Right ventricle myocardium superior (tissue), 1 donor: ENCODE data around the gene ZBTB32. TPM values are rescaled to one million over a fixed set of nuclear protein-coding genes. Genes with fewer than 3 reads are reported as not detected.

Experiments
- ATAC-seq: fragments of 200-7000 bp; cut with Tn5 transposase; one replicate; pipeline ENCODE4 v1.9.1; 2020; ENCODE audit warnings: mild to moderate bottlenecking; ENCODE audit not compliant: poor library complexity
- DNase-seq: peaks from one replicate; pipeline ENCODE4 v3.0.0-alpha.2; 2020
- intact Hi-C: fragments of 100-400 bp; cut with DNase I; formaldehyde crosslinking; loops from one replicate; pipeline ENCODE4 v1.11.2; 2022
- total RNA-seq: library from RNA; stranded (reverse); fragmentation: NEBNext Ultra II Directional; extraction: Animal tissue kit (Norgen Biotek cat#: 25700); gene quantifications from one replicate; pipeline ENCODE4 v1.2.1, GENCODE V29; 2021
- donor health status: DM: no; HTN: yes; CAD: no; lungs with severe emphysema.

ZBTB32 gene
- total RNA-seq, 1 donor from 2014 or later: not detected

DNA sequence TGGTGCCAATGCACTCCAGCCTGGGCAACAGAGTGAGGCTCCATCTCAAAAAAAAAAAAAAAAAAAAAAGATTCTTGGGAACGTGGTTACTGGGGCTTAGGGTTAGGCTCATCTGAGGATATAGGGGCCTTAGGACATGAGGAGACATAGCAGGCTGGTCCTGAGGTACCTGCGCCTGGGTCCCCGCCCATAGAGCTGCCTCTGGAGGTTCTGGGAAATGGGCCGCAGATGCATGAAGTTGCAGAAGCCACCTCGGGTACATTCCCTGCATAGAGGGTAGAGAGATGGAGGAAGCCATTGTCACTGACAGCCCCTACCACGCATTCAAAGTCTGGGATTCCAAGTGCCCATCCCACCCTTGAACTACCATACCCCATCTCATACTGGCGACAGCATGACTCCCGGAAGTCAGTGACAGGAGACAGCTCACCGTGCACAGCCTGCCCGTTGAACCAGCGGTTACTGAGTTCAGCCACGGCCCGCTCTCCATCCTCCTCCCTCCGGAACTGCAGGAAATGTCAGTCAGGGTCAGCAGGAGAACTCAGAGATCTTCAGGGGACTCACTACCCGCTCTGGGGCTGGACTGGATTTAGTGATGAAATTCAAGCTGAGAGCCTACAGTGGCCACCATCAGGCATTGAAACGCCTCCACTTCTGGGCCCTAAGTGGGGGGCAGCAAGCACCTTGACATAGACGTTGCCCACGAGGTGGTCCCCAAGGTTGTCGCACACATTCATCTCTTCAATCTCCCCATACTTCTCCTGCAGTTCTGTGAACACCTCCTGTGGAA is 39.5 kb downstream of the ZBTB32 start:
- DNase-seq (no peak), ATAC-seq (no peak)
- intact Hi-C loops: no loop called here

DNA sequence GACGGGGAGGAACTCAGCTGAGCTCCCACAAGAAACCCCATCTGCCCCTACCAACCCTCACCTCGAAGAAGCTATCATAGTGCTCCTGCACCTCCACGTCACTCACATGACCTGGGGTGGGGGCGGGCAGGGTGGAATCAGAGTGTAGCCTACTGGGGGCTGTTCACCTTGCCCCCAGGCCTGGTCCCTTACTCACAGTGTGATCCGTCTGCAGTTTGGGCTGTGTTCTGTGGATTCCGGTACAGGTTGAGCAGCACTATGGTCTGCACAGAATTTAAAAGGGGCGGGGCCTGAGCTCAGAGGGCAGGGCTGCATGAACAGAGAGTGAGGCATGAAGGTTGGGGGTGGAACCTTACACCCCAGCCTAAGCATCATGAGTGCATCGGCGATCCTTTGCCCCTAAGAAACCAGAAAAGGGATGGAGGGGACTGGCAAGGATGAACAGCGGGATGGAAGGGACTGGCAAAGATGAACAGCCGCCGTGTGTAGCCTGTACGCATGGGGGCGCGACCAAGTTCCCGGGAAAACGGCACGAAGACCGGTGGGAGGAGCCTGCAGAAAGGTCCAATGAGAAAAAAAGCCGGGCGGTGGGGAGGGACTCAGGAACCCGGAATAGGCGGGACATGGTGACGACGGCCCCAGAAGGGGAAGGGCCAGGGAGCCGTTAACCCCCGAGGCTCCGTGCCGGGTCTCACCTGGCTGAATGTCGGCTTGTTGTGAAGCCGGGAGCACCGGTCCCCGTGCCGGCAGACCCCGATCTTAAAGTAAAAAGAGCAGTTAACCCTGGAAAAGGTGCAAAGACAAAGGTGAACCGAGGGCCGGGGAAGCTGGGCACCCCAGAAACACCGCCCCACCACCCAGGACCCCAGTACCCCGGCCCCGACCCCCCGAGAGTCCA is 40.3 kb downstream of the ZBTB32 start:
- DNase-seq (peak; percentile 96), ATAC-seq (peak; percentile 79)
- intact Hi-C loops: no loop called here

DNA sequence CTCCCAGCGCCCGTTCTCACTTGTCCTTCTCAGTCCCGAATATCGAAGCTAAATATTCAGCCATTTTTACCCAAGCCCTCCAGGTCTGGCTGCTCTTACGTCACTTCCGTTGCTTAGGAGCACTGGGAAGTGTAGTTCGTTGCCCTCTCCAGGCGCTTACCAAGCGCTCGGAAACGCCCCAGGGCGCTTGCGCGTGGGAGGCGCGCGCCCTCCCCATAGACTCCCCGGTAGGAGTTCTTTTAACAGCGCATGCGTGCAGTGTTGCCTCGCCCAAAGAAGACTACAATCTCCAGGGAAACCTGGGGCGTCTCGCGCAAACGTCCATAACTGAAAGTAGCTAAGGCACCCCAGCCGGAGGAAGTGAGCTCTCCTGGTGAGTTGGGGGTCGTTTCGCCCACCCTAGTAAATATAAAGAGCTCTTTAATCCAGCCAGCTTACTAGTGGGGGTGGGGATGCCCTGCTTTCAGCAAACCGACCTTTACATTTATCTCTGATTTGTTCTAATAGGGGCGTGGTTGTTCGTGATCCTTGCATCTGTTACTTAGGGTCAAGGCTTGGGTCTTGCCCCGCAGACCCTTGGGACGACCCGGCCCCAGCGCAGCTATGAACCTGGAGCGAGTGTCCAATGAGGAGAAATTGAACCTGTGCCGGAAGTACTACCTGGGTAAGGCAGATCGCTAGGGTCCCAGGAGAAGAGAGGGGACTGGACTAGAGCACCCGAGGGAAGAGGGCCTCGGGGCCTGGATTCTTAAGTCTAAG is 41.1 kb downstream of the ZBTB32 start, which contains the start of the genes PSENEN and U2AF1L4:
PSENEN (plus strand) TSS at position 324 of the 759 bp plus-strand sequence; CDS start at position 604, 280 bp downstream.
U2AF1L4 (minus strand) TSS at position 91 of the 759 bp plus-strand sequence; CDS start at position 64, 27 bp downstream.
- intact Hi-C loops: no loop called here
- peak; percentile 98 for DNase-seq
- ATAC-seq: peak; percentile 87

DNA sequence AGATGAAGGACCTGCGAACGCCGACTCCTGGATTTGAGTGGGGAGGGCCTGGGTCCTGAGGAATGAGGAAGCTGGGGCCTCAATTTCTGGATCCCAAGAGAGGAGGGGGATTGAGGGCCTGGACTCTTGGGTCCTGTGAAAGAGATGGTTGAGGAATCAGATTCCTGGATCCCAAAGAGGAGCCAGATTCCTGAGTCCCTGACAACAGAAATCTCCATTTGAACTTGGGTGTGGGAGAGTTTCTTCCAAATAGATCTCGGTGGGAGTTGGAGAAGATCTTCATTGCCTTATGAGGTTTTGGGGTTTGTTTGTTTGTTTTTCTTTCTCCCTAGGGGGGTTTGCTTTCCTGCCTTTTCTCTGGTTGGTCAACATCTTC is 41.7 kb downstream of the ZBTB32 start:
- ATAC-seq (no peak), DNase-seq (no peak)
- intact Hi-C loops: no loop called here

DNA sequence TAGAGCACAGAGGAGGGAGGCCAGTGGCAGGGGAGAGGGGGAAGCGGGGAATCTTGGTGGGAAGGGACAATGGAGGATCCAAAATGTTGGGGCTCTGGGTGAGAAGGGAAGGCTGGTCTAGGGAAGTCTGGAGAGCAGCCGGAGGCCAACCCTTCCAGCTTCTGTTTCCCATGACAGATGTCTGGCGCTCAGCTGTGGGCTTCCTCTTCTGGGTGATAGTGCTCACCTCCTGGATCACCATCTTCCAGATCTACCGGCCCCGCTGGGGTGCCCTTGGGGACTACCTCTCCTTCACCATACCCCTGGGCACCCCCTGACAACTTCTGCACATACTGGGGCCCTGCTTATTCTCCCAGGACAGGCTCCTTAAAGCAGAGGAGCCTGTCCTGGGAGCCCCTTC is 42.2 kb downstream of the ZBTB32 start:
- no peak for ATAC-seq
- intact Hi-C loops: no loop called here
- DNase-seq: peak; percentile 41

DNA sequence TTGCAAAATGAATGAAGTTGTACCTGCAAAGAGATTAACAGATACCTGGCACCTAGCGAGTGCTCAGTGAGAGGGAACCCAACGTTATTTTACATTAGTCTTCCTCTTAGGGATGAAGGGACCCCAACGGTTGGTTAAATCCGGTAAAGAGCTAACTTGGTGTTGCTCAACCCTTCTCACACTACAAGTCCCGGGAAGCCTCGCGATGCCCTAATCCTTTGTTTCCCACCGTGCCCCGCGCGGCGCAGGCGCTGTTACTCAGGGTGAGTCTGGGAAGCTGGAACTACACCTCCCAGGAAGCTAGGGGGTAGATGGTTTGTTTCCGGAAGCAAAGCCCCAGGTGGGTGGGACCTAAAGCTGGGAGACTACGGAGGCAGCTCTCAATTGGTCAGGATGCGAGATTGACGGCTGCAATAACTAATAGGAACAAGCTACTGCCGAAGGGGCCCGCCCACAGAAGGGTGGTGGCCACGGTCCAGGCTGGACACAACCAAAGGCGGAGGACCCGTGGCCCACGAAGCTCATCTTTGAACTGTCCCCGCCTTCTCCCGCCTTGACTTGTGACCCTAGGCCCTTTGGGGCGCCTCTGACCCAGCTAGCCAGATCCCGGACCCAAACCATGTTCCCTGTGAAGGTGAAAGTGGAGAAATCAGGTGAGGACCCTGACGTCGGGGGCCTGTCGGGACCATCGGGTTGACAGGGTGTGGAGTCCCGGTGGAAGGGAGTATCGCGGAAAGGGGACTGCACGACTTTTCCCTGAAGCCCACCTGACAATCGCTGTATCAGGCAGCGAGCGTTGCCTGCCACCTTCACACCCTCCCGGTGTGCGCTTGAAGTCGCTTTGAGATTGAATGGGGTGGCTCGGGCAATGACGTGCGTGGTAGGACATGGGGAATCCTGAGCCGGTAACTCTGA is 44.0 kb downstream of the ZBTB32 start, which contains the start of gene LIN37:
LIN37 (plus strand) TSS at position 471 of the 915 bp plus-strand sequence; CDS start at position 620, 149 bp downstream.
- peak; percentile 99 for DNase-seq
- ATAC-seq: peak; percentile 86
- intact Hi-C loops: no loop called here

DNA sequence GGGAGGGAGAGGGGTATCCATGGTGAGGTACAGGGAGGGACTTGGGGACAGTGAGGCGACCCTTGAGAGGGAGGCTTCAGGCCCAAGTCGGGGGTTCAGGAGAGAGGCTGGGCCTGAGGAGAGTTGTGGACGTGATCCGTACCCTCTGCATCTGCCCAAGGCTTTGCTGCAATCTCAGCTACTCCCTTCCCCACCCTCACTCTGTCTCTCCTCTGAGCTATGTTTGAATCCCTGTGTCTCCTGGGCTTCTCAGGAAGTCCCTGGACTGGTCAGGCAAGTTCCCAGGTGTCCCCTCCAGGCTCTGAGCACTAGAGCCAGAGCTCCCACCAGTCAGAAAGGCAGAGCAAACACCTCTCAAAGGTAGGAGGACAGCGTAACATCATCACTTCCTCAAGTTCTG is 45.8 kb downstream of the ZBTB32 start:
- intact Hi-C loops: no loop called here
- no peak for DNase-seq
- ATAC-seq: no peak

DNA sequence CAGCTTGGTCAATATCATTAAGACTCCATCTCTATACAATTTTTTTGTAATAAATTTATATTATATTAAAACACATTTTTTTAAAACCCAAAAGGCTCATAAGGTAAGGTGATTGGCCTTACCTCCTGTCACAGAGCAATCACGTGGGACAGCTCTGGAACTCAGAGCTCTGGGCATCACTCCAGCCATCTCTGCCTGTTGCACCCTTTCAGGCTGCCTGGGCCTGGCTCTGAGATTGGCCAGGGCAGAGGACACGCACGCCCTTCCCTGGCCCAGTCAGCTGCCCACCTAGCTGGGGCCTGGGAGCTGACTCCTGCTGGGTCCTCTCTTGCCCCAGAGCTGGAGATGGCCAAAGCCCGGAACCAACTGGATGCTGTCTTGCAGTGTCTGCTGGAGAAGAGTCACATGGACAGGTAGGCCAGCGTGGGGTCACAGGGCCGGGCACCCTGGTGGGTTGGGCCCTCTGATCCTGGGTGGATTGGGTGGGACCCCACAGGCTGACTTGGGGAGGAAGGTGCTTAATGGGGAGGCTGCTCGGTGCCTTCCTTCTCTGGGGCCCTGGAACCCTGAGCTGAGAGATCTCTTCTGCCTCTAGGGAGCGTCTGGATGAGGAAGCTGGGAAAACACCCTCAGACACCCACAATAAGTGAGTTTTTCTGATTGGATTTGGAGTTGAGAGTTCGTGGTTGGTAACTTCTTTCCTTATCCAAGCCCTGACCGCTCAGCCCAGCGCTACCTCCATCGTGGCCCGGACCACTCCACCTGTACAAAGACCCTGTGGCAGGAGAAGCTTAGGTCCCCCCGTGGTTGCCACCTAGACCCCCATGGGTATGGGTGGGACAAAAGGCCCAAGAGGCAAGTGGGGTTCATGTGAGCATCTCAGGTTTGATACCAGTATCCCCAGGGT is 47.7 kb downstream of the ZBTB32 start:
- intact Hi-C loops: no loop called here
- ATAC-seq (no peak), DNase-seq (peak; percentile 47)

DNA sequence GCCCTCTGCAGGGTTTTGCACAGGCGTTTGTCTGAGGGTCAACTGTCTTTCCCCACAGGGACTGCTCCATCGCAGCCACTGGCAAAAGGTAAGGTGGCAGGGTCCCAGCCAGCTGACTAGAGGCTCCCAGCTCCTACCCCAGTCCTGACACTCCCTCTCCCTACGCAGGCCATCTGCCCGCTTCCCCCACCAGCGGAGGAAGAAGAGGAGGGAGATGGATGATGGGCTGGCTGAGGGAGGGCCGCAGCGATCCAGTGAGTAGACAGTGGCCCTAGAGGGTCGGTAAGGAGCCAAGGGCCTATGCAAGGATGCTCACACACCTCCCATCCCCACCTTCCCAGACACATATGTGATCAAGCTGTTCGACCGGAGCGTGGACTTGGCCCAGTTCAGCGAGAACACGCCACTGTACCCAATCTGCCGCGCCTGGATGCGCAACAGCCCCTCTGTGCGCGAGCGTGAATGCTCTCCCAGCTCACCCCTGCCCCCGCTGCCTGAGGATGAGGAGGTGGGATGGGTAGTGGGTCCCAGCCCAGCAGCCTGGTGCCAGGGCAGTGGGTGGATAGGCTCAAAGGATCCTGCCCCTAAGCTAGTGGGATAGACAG is 48.5 kb downstream of the ZBTB32 start:
- intact Hi-C loops: no loop called here
- DNase-seq (peak; percentile 48), ATAC-seq (no peak)

DNA sequence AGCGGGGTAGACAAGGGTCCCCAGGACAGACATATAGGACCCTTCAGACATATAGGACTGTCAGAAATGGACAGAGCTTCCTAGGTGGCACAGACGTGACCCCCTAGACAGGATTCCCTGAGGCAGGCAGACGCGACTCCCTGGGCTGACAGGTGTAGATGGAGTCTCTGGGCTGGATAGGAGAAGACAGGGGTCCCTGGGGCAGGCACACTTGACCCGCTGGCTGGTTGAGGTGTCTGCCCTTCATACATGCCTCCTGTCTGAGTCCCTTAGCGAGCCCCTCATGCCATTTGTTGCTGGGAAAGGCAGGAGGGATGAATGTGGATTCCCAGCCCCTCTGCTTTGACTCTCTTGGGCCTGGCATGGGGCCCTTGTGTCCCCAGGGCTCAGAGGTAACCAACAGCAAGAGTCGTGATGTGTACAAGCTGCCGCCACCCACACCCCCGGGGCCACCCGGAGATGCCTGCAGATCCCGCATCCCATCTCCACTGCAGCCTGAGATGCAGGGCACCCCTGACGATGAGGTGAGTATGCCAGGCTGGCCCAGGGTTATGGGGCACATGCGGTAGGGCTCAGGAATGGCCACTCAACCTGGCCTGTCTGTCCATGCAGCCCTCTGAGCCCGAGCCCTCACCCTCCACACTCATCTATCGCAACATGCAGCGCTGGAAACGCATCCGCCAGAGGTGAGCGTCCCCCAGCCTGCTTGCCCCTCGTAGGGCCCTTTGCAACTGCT is 49.4 kb downstream of the ZBTB32 start:
- peak; percentile 51 for DNase-seq
- intact Hi-C loops: no loop called here
- ATAC-seq: no peak

DNA sequence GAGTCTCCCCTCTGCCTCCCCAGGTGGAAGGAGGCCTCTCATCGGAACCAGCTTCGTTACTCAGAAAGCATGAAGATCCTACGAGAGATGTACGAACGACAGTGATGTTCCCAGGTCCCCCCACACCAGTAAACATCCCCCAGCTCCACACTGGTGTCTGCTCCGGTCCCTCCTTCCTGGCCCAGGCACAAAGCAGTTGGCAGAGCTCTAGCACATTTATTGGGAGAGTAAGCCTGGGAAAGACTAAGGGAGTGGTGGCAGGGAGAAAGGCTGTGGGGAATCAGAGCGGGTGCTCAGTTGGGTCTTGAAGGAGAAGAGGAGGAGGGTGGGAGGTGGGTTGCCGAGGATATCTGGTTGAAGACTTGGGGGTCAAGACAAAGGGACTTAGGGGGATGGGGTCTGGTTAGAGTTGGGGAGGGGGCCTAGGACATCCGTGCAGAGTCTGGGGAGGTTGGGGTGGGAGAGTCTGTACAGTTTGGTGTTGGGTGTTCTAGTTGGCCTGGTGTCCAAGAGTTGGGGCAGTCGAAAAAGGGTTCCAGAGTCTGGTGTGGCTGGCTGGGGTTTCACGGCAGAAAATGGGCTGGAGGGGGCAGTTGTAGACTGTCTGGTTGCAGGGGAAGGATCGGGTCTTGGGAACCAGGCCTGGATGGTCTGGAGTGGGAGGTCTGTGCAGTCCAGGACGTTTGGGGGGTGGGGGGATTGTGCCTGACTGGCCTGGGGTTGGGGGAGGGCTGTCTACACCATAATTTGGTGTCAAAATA is 50.2 kb downstream of the ZBTB32 start:
- intact Hi-C loops: loop anchor here (5.0 kb wide), 1 partner anchor 178 kb away; no protein-coding TSS in a partner anchor
- peak; percentile 46 for DNase-seq
- no peak for ATAC-seq

DNA sequence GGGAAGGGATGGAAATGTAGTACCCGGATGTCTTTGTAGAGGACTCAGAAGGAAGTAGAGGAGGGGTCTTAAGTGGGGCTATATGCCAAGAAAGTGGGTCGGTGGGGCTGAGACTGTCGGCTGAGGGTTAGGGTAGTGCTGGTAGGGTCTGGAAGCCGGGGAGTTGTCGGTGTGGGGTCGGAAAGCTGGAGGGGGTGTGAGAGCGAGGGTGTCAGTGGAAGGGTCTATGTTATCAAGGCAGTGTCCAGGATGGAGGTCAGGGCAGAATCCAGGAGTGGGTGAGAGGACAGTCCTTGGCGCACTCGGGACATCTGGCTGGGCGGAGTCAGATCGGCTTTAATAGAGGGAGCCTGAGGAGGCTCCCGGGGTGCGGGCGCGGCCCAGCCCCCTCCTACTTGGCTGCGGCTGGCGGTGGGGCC is 50.8 kb downstream of the ZBTB32 start:
- intact Hi-C loops: loop anchor here (5.0 kb wide), 1 partner anchor 177 kb away; no protein-coding TSS in a partner anchor
- no peak for ATAC-seq
- DNase-seq: no peak

DNA sequence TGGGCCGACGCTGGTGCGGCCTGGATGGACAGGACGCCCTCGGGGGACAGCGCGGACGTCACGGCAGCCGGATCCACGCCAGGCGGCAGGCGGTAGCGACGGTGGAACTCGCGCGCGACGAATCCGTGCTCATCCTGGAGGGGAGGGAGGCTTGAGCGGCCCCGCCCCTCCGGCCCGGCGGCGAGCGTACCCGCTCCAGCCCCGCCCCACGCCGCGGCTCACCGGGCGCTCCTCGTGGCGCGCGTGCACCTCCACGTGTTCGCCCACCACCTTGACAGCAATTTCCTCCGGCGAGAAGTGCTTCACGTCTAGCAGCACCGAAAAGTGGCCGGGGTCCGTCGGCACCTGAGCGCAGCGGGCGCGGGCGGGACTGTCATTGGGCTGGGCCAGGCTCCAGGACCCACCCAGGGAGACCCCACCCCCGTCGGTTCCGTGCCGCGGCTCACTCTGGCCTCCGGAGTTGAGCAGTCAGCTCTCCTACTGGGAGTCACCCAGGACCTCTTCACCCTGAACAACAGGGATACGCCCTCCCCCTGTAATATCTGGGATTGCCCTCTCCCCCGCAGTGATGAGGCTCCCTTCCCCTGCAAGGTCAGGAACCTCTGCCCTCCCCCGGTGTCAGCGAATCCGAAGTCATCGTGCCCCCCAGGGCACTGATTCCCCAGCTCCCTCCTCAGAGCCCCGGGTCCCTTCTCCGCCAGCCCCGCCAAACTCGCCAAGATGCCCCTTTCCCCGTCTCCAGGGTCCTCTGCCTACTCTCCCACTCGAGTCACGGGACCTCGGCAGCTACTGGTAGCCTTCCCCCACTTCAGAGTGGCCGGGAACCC is 51.4 kb downstream of the ZBTB32 start:
- DNase-seq: peak; percentile 94
- intact Hi-C loops: loop anchor here (5.0 kb wide), 1 partner anchor 177 kb away; no protein-coding TSS in a partner anchor
- ATAC-seq: peak; percentile 60
